ENCODE results near the gene LPCAT4.

GRCh38 chr15:34370129-34370528 lies 3.1 kb upstream of the LPCAT4 start:
- TF ChIP-seq POLR2A (IDR thresholded peaks at IDR 0.05; ENCODE audit: low read depth, low read length) (no peak), POLR2AphosphoS5 (IDR thresholded peaks at IDR 0.05; ENCODE audit: insufficient read depth, low read depth, low read length) (no peak), CTCF (IDR thresholded peaks at IDR 0.05; ENCODE audit: extremely low read depth in 1 of 2, insufficient read depth in 1 of 2, low read depth in 1 of 2, low read length in 2 of 2) (no peak), EZH2 (IDR thresholded peaks at IDR 0.05; ENCODE audit: borderline replicate concordance, low read depth, low read length, severe bottlenecking) (no peak), FOS (IDR thresholded peaks at IDR 0.05; ENCODE audit: borderline replicate concordance, insufficient read depth, low read length) (no peak), MAX (IDR thresholded peaks at IDR 0.05; ENCODE audit: insufficient read depth, insufficient read length) (no peak), JUN (IDR thresholded peaks at IDR 0.05; ENCODE audit: borderline replicate concordance, insufficient read depth, insufficient read length, low read depth) (no peak)

Data from endothelial cell of umbilical vein (primary cell).